ENCODE results near the gene FAM13C.

The FAM13C gene

GRCh38 chr10:59276133-59276532, 86.2 kb downstream of the FAM13C start:
- no peak for DNase-seq (ENCODE audit: low read depth)
- no peak for TF ChIP-seq CTCF (conservative IDR thresholded peaks at IDR 0.05; ENCODE audit: low read length)
- no peak overlapping the region for H3K4me3 ChIP-seq (ENCODE audit: low read length)

- DNase-seq (ENCODE audit: low read depth): no peak
- TF ChIP-seq CTCF (conservative IDR thresholded peaks at IDR 0.05; ENCODE audit: low read length): no peak
- H3K4me3 ChIP-seq (ENCODE audit: low read length): no peak overlapping the region
Observed at GRCh38 chr10:59273445-59273844, 88.9 kb downstream of the FAM13C start.

DNA sequence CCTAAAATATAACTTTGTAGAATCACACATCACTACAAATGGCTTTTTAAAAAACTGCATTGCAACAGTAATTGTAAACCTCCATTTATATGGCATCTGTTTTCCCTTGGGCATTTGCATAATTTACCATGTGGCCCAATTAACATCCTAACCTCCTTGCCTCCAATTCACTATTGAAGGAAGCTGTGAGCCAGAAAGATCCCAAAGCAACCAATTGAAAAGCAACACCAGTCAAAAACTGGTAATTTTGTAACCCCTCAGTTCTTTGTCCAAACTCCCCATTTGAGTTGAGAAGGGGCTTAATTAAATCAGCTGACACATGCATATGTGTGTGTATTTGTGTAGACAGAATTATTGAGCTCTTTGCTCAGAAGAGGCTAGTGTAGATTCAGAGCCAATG, 90.3 kb downstream of the FAM13C start:
- DNase-seq (ENCODE audit: low read depth): no peak
- no peak overlapping the region for H3K4me3 ChIP-seq (ENCODE audit: low read length)
- TF ChIP-seq CTCF (conservative IDR thresholded peaks at IDR 0.05; ENCODE audit: low read length): no peak

- no peak for DNase-seq (ENCODE audit: low read depth)
- no peak overlapping the region for H3K4me3 ChIP-seq (ENCODE audit: low read length)
- TF ChIP-seq CTCF (conservative IDR thresholded peaks at IDR 0.05; ENCODE audit: low read length): no peak
Observed at GRCh38 chr10:59271160-59271559, 91.2 kb downstream of the FAM13C start.

GRCh38 chr10:59270492-59270891, 91.9 kb downstream of the FAM13C start:
- DNase-seq (ENCODE audit: low read depth): no peak
- H3K4me3 ChIP-seq (ENCODE audit: low read length): no peak overlapping the region
- no peak for TF ChIP-seq CTCF (conservative IDR thresholded peaks at IDR 0.05; ENCODE audit: low read length)

DNA sequence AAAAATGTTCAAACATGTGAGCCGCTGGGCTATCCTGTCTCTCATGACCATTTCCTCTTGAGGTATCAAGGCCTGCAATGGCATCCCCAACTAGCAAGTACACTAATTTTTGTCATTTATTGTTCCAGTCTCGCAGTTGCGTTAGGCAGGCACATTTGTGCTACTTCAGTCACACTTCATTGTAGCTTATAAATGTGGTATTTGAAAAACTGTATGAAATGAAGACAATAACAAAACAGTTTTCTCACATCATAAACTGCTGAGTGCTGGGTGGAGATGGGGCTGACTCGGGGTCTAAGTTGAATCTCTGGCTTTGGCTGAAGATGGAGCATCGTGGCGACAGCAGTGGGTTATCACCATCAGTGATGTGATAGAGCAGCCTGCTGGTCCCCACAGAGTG, 92.7 kb downstream of the FAM13C start:
- TF ChIP-seq CTCF (conservative IDR thresholded peaks at IDR 0.05; ENCODE audit: low read length): no peak
- H3K4me3 ChIP-seq (ENCODE audit: low read length): no peak overlapping the region

DNA sequence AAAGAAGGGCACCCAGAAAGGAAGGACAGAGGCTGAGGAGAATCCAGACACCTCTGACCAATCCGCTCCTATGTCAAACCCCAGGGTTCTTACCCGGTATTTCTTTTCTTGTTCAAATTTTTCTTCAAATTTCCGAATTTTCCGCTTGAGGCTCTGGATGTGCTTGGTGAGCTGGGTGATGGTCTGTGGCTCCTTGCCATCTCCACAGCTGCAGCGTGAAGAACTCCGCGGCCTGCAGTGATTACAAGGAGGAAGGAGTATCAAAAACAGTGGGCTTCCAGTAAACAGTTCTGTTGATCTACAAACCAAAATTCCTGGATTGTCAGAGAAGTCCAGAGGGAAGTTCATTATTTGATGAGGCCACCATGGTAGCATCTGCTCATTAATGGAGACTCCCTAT, 93.9 kb downstream of the FAM13C start:
- DNase-seq (ENCODE audit: low read depth): no peak
- no peak for TF ChIP-seq CTCF (conservative IDR thresholded peaks at IDR 0.05; ENCODE audit: low read length)
- H3K4me3 ChIP-seq (ENCODE audit: low read length): no peak overlapping the region

More for the DNA sequence above, 92.7 kb downstream of the FAM13C start:
- no peak for DNase-seq (ENCODE audit: low read depth)
